ENCODE data around the gene NDUFB7.
"Not testable (repeated sequence)": the region's sequence is repeated elsewhere in the genome, so short reads cannot be mapped to it uniquely, and the experiment has no call there.

Gene NDUFB7

GRCh38 chr19:14595558-14595957 lies 23.7 kb upstream of the NDUFB7 start:
- Histone ChIP-seq H3K4me1 (no peaks in the 10 kb centered on the region), H3K36me3 (no peaks in the 10 kb centered on the region), H3K4me3 (ENCODE audit: low read depth, low read length) (no peak overlapping the region), H3K27me3 (no peaks in the 10 kb centered on the region), H3K9me3 (peaks cover 3% of the 10 kb centered on the region; the same call in 1 of the 2 replicates)
- no peak for DNase-seq
- no peak for TF ChIP-seq CTCF (IDR thresholded peaks at IDR 0.05; ENCODE audit: low read depth, low read length)

GRCh38 chr19:14589433-14589832 lies 17.6 kb upstream of the NDUFB7 start:
- not testable (repeated sequence) for H3K36me3 ChIP-seq; H3K4me1 ChIP-seq; DNase-seq; H3K27me3 ChIP-seq; H3K4me3 ChIP-seq (ENCODE audit: low read depth, low read length); H3K9me3 ChIP-seq

GRCh38 chr19:14585187-14585586 lies 13.3 kb upstream of the NDUFB7 start:
- not testable (repeated sequence) for H3K9me3 ChIP-seq; H3K27me3 ChIP-seq; H3K4me1 ChIP-seq; H3K36me3 ChIP-seq; DNase-seq; H3K4me3 ChIP-seq (ENCODE audit: low read depth, low read length)

- not testable (repeated sequence) for H3K36me3 ChIP-seq; H3K27me3 ChIP-seq; H3K9me3 ChIP-seq; H3K4me3 ChIP-seq (ENCODE audit: low read depth, low read length); H3K4me1 ChIP-seq; DNase-seq
Observed at GRCh38 chr19:14584372-14584771, 12.5 kb upstream of the NDUFB7 start.

- Histone ChIP-seq H3K9me3 (no peaks in the 10 kb centered on the region), H3K4me3 (ENCODE audit: low read depth, low read length) (no peak within 1 kb of the TSS), H3K36me3 (no peaks in the 10 kb centered on the region), H3K27me3 (no peaks in the 10 kb centered on the region), H3K4me1 (no peaks in the 10 kb centered on the region)
- no peak for DNase-seq
- TF ChIP-seq CTCF (IDR thresholded peaks at IDR 0.05; ENCODE audit: low read depth, low read length) = no peak
Observed at GRCh38 chr19:14582894-14583340, 11.1 kb upstream of the NDUFB7 start, which contains the start of gene CLEC17A. Gene CLEC17A (plus strand): TSS chr19:14583084. CDS start chr19:14583161, 77 bp downstream.

GRCh38 chr19:14580623-14581237 lies 8.9 kb upstream of the NDUFB7 start:
- DNase-seq = no peak
- Histone ChIP-seq H3K4me3 (ENCODE audit: low read depth, low read length) (no peak overlapping the region), H3K27me3 (no peaks in the 10 kb centered on the region), H3K9me3 (no peaks in the 10 kb centered on the region), H3K4me1 (no peaks in the 10 kb centered on the region), H3K36me3 (no peaks in the 10 kb centered on the region)
- no peak for TF ChIP-seq CTCF (IDR thresholded peaks at IDR 0.05; ENCODE audit: low read depth, low read length)

- no peaks in the 10 kb centered on the region for H3K27me3 ChIP-seq
- no peak overlapping the region for H3K4me3 ChIP-seq (ENCODE audit: low read depth, low read length)
- no peak for TF ChIP-seq CTCF (IDR thresholded peaks at IDR 0.05; ENCODE audit: low read depth, low read length)
- H3K9me3 ChIP-seq = no peaks in the 10 kb centered on the region
- no peak for DNase-seq
- no peaks in the 10 kb centered on the region for H3K36me3 ChIP-seq
- H3K4me1 ChIP-seq = no peaks in the 10 kb centered on the region
Observed at GRCh38 chr19:14577885-14578427, 6.1 kb upstream of the NDUFB7 start.
